Stimulated activated CD8-positive, alpha-beta memory T cell treated with anti-CD3 and anti-CD28 coated beads, Interleukin-7, amount 100 ng/mL, for 24 hours (primary cell): ENCODE results near the gene AIF1.
A peak's percentile ranks its signal among the peaks of the same experiment; 100 is the strongest.

Source experiments
- DNase-seq: peaks from one replicate; pipeline ENCODE4 v3.0.0-alpha.2; 2020; ENCODE audit warnings: low read depth

Gene AIF1

GRCh38 chr6:31642798-31643570 lies 27.9 kb downstream of the AIF1 start:
- DNase-seq = no peak

- DNase-seq = no peak
These were observed 28.9 kb downstream of the AIF1 start for GRCh38 chr6:31643818-31644454.

- no peak for DNase-seq
These were observed 30.3 kb downstream of the AIF1 start for GRCh38 chr6:31645325-31645724.

- no peak for DNase-seq
These were observed 36.7 kb downstream of the AIF1 start for GRCh38 chr6:31651602-31652191.

GRCh38 chr6:31652925-31653724 lies 38.1 kb downstream of the AIF1 start:
- DNase-seq = peak; percentile 67

GRCh38 chr6:31654574-31655348 lies 39.7 kb downstream of the AIF1 start:
- no peak for DNase-seq

GRCh38 chr6:31655349-31656237 lies 40.6 kb downstream of the AIF1 start, which contains the start of gene APOM:
Gene APOM (plus strand): TSS chr6:31655894. CDS start chr6:31655967, 73 bp downstream.
- no peak for DNase-seq

- no peak for DNase-seq
These were observed 42.5 kb downstream of the AIF1 start for GRCh38 chr6:31657406-31658157.

GRCh38 chr6:31658158-31658688 lies 43.2 kb downstream of the AIF1 start:
- DNase-seq = no peak

GRCh38 chr6:31658983-31659648 lies 44.1 kb downstream of the AIF1 start:
- no peak for DNase-seq

- DNase-seq = no peak
These were observed 44.8 kb downstream of the AIF1 start for GRCh38 chr6:31659649-31660380.

- DNase-seq = peak; percentile 41
These were observed 45.6 kb downstream of the AIF1 start, which contains the start of gene C6orf47 for GRCh38 chr6:31660381-31661261. Gene C6orf47 (minus strand): TSS chr6:31660778. CDS start chr6:31659947, 831 bp downstream.

GRCh38 chr6:31661262-31662123 lies 46.5 kb downstream of the AIF1 start:
- no peak for DNase-seq

- no peak for DNase-seq
These were observed 47.2 kb downstream of the AIF1 start for GRCh38 chr6:31662124-31662723.

- no peak for DNase-seq
These were observed 48.3 kb downstream of the AIF1 start for GRCh38 chr6:31663126-31663960.
